Spleen (tissue), 11 donors: ENCODE results near the gene MYLK. TPM values are rescaled to one million over a fixed set of nuclear protein-coding genes. Genes with fewer than 3 reads are reported as not detected.
A peak's percentile ranks its signal among the peaks of the same experiment; 100 is the strongest.

Experiments used
- DNase-seq: peaks from one replicate; pipeline ENCODE4 v3.0.0-alpha.2; 2020
- H3K27ac ChIP-seq, 8 donors: fragments of 200-600 bp; sonication (generic) in 7 of 8; 1 replicate in 4 of 8; 2 replicates in 4 of 8; pipeline versions ENCODE4 v1.5.0 to v1.8.0; 2016 to 2021; ENCODE audit warnings: inconsistent platforms in 4 of 8, mild to moderate bottlenecking in 4 of 8, moderate library complexity in 1 of 8
- H3K27me3 ChIP-seq, 7 donors: fragments of 200-600 bp; sonication (generic) in 6 of 7; replicated peaks in 1 of 7; 1 replicate in 4 of 7; 2 replicates in 3 of 7; pipeline versions ENCODE4 v1.5.0 to v1.8.0; 2016 to 2021; ENCODE audit warnings: inconsistent platforms in 3 of 7, mild to moderate bottlenecking in 1 of 7
- H3K36me3 ChIP-seq, 6 donors: fragments of 200-600 bp; sonication (generic) in 5 of 6; 1 replicate in 4 of 6; 2 replicates in 2 of 6; pipeline versions ENCODE4 v1.5.0 to v1.8.0; 2016 to 2021; ENCODE audit warnings: inconsistent platforms in 2 of 6
- H3K4me1 ChIP-seq, 6 donors: fragments of 200-600 bp; sonication (generic) in 5 of 6; 1 replicate in 3 of 6; 2 replicates in 3 of 6; pipeline versions ENCODE4 v1.5.0 to v1.8.0; 2016 to 2021; ENCODE audit warnings: inconsistent platforms in 3 of 6
- H3K4me3 ChIP-seq, 8 donors: fragments of 200-600 bp; sonication (generic) in 7 of 8; 1 replicate in 4 of 8; 2 replicates in 4 of 8; pipeline versions ENCODE4 v1.5.0 to v1.8.0; 2016 to 2021; ENCODE audit warnings: inconsistent platforms in 4 of 8, mild to moderate bottlenecking in 4 of 8, moderate library complexity in 2 of 8
- H3K9me3 ChIP-seq, 8 donors: fragments of 200-600 bp; sonication (generic) in 7 of 8; 1 replicate in 4 of 8; 2 replicates in 4 of 8; pipeline versions ENCODE4 v1.5.0 to v1.8.0; 2016 to 2021; ENCODE audit warnings: inconsistent platforms in 4 of 8
- CTCF ChIP-seq, 11 experiments: fragments of 200-600 bp in 7 of 11; fragments of 450-650 bp in 4 of 11; sonication (generic) in 4 of 11; IDR thresholded peaks in 8 of 11; conservative IDR thresholded peaks in 3 of 11; 1 replicate in 7 of 11; 2 replicates in 4 of 11; pipeline versions ENCODE4 v1.4.0 to v1.8.0; 2016 to 2021; ENCODE audit warnings: antibody characterized with exemption in 11 of 11, inconsistent platforms in 4 of 11, mild to moderate bottlenecking in 1 of 11
- POLR2A ChIP-seq, 3 donors: fragments of 450-650 bp; IDR thresholded peaks; one replicate each; pipeline ENCODE4 v1.5.1; 2017; ENCODE audit warnings: antibody characterized with exemption in 3 of 3, mild to moderate bottlenecking in 1 of 3
- POLR2AphosphoS5 ChIP-seq, 3 donors: sonication (generic); formaldehyde crosslinking; IDR thresholded peaks; one replicate each; pipeline ENCODE4 v1.5.1; 2017; ENCODE audit warnings: antibody characterized with exemption in 3 of 3
- WGBS, 5 donors: extraction: QIAGEN DNeasy Blood & Tissue Kit in 3 of 5; methylation state at CpG; one replicate each; pipeline versions ENCODE4 v1.1.5 to v1.1.7; 2013 to 2018; 5-methylcytosine and 5-hydroxymethylcytosine counted together
- intact Hi-C: fragments of 100-400 bp; cut with DNase I; formaldehyde crosslinking; loops from one replicate; pipeline ENCODE4 v1.15.0; 2023; ENCODE audit warnings: low total_unique reads
- polyA plus RNA-seq, 3 donors: library from polyadenylated mRNA; stranded (reverse); fragments of 200-250 nt; gene quantifications; one replicate each; pipeline ENCODE4 v1.2.1, GENCODE V29; 2013
- total RNA-seq, 7 donors: library from RNA; depleted of rRNA in 3 of 7; stranded (reverse); fragments of >200 nt in 3 of 7; fragmentation: NEBNext Ultra II Directional in 4 of 7; extraction: Animal tissue kit (Norgen Biotek cat#: 25700) in 4 of 7; gene quantifications; one replicate each; pipeline versions ENCODE4 v1.1.0 to v1.2.1, GENCODE V29; 2016 to 2021
- donor health status: healthy with polysubstance abuse.
- donor health status: DM: no; HTN: no; CAD: no; lungs with moderate emphysema.
- donor health status: DM: no; HTN: no; CAD: no.
- donor health status: Bipolar disorder and iron deficiency.
- donor health status: healthy.
- donor health status: DM: no; HTN: no; CAD: no.
- donor health status: DM: yes; HTN: yes; CAD: no.

The MYLK gene
- total and polyA plus RNA-seq, 10 donors: 11.1 to 343 (median 154) TPM

GRCh38 chr3:123640740-123641462 lies 243.2 kb downstream of the MYLK start:
- peaks cover 0 to 29% (median 0%) of the 10 kb centered on the region in 6 donors for H3K4me1 ChIP-seq
- TF ChIP-seq CTCF (IDR thresholded peaks at IDR 0.05 in 8 of 11, conservative IDR thresholded peaks at IDR 0.05 in 3 of 11): no peak
- no peak for TF ChIP-seq POLR2A (IDR thresholded peaks at IDR 0.05)
- no peak for TF ChIP-seq POLR2AphosphoS5 (IDR thresholded peaks at IDR 0.05)
- H3K27ac ChIP-seq: peak overlapping the region in 3 of 8 donors; percentile 36 to 51 (median 39)
- 68 to 91% (median 77%) methylated on average over 4 of the region's 4 CpGs for WGBS, 5 donors
- no peaks in the 10 kb centered on the region for H3K9me3 ChIP-seq
- intact Hi-C loops: no loop called here
- DNase-seq: no peak
- H3K36me3 ChIP-seq: peaks cover 0 to 60% (median 0%) of the 10 kb centered on the region in 6 donors
- no peak overlapping the region for H3K4me3 ChIP-seq
- no peaks in the 10 kb centered on the region for H3K27me3 ChIP-seq

GRCh38 chr3:123640311-123640710 lies 243.8 kb downstream of the MYLK start:
- Histone ChIP-seq H3K27ac (peak overlapping the region in 1 of 8 donors; percentile 36), H3K36me3 (peaks cover 0 to 57% (median 0%) of the 10 kb centered on the region in 6 donors), H3K4me1 (peaks cover 0 to 34% (median under 1%) of the 10 kb centered on the region in 6 donors), H3K27me3 (no peaks in the 10 kb centered on the region), H3K4me3 (no peak overlapping the region), H3K9me3 (no peaks in the 10 kb centered on the region)
- WGBS, 5 donors: 92 to 95% (median 94%) methylated on average over 3 to 15 of the region's 15 CpGs
- no peak for TF ChIP-seq POLR2A (IDR thresholded peaks at IDR 0.05)
- peak in 2 of 3 donors; percentile 43 to 67 for TF ChIP-seq POLR2AphosphoS5 (IDR thresholded peaks at IDR 0.05)
- TF ChIP-seq CTCF (IDR thresholded peaks at IDR 0.05 in 8 of 11, conservative IDR thresholded peaks at IDR 0.05 in 3 of 11): no peak
- peak; percentile 61 for DNase-seq
- intact Hi-C loops: no loop called here

GRCh38 chr3:123638936-123639689 lies 245.0 kb downstream of the MYLK start:
- DNase-seq: no peak
- peak overlapping the region in 3 of 8 donors; percentile 10 to 25 (median 17) for H3K27ac ChIP-seq
- H3K4me3 ChIP-seq: no peak overlapping the region
- no peaks in the 10 kb centered on the region for H3K9me3 ChIP-seq
- H3K36me3 ChIP-seq: peaks cover 0 to 65% (median 0%) of the 10 kb centered on the region in 6 donors
- WGBS, 5 donors: 75 to 86% (median 81%) methylated on average over 11 to 14 of the region's 14 CpGs
- H3K27me3 ChIP-seq: no peaks in the 10 kb centered on the region
- peaks cover 0 to 46% (median 6%) of the 10 kb centered on the region in 6 donors for H3K4me1 ChIP-seq
- TF ChIP-seq CTCF (IDR thresholded peaks at IDR 0.05 in 8 of 11, conservative IDR thresholded peaks at IDR 0.05 in 3 of 11): no peak
- TF ChIP-seq POLR2AphosphoS5 (IDR thresholded peaks at IDR 0.05): peak in 1 of 3 donors; percentile 24
- intact Hi-C loops: no loop called here

- WGBS, 5 donors: 91 to 100% (median 96%) methylated on average over 4 to 5 of the region's 5 CpGs
- TF ChIP-seq CTCF (IDR thresholded peaks at IDR 0.05 in 8 of 11, conservative IDR thresholded peaks at IDR 0.05 in 3 of 11): no peak
- no peak for TF ChIP-seq POLR2AphosphoS5 (IDR thresholded peaks at IDR 0.05)
- no peak for TF ChIP-seq POLR2A (IDR thresholded peaks at IDR 0.05)
- Histone ChIP-seq H3K27ac (peak overlapping the region in 1 of 8 donors; percentile 17), H3K9me3 (no peaks in the 10 kb centered on the region), H3K27me3 (no peaks in the 10 kb centered on the region), H3K36me3 (peaks cover 0 to 66% (median 0%) of the 10 kb centered on the region in 6 donors), H3K4me3 (no peak overlapping the region), H3K4me1 (peaks cover 0 to 58% (median 8%) of the 10 kb centered on the region in 6 donors)
- DNase-seq: no peak
- intact Hi-C loops: no loop called here
These were observed 246.3 kb downstream of the MYLK start for GRCh38 chr3:123637841-123638240.
